Activated T-helper 1 cell treated with anti-CD3 and anti-CD28 coated beads, Interleukin-12 subunit alpha, Interleukin-12 subunit beta, Interleukin-2, Interleukin-4 antibody, amounts not matched to agents 30 ng/mL and 10 ng/mL and 1 ng/mL, durations not matched to agents 14 hours and 24 hours and 36 hours (primary cell): ENCODE results near the gene SLCO3A1. TPM values are rescaled to one million over a fixed set of nuclear protein-coding genes. Genes with fewer than 3 reads are reported as not detected.

Experiments
- DNase-seq: peaks from one replicate; pipeline ENCODE4 v3.0.0; 2021; ENCODE audit warnings: low spot score
- H3K27ac Mint-ChIP-seq: one replicate; pipeline ENCODE4 v1.8.0; 2021; ENCODE audit warnings: mild to moderate bottlenecking, mixed read lengths
- H3K27me3 Mint-ChIP-seq: one replicate; pipeline ENCODE4 v1.8.0; 2022; ENCODE audit warnings: mild to moderate bottlenecking, moderate library complexity, mixed read lengths; ENCODE audit not compliant: insufficient read depth
- H3K36me3 Mint-ChIP-seq: one replicate; pipeline ENCODE4 v1.8.0; 2021; ENCODE audit warnings: low read depth, mixed read lengths
- H3K4me1 Mint-ChIP-seq: one replicate; pipeline ENCODE4 v1.8.0; 2021; ENCODE audit warnings: low read depth, mixed read lengths
- H3K4me3 Mint-ChIP-seq: one replicate; pipeline ENCODE4 v1.8.0; 2021; ENCODE audit warnings: mild to moderate bottlenecking, moderate library complexity, mixed read lengths
- H3K9me3 Mint-ChIP-seq: one replicate; pipeline ENCODE4 v1.8.0; 2021; ENCODE audit warnings: mixed read lengths
- intact Hi-C: fragments of 100-400 bp; cut with micrococcal nuclease; formaldehyde crosslinking; loops from one replicate; pipeline ENCODE4 v1.15.1; 2024
- total RNA-seq: library from RNA; stranded (reverse); gene quantifications from 2 replicates; pipeline ENCODE4 v1.2.3, GENCODE V29; 2022

The SLCO3A1 gene
- total RNA-seq, 1 donor from 2014 or later: 20.0 TPM

- Mint-ChIP-seq H3K9me3 (no peaks in the 10 kb centered on the region), H3K36me3 (peaks cover 14% of the 10 kb centered on the region), H3K27me3 (no peaks in the 10 kb centered on the region), H3K27ac (no peak overlapping the region), H3K4me3 (no peak overlapping the region), H3K4me1 (peaks cover 50% of the 10 kb centered on the region)
- no peak for DNase-seq
- intact Hi-C loops: no loop called here
These were observed 247.2 kb downstream of the SLCO3A1 start for GRCh38 chr15:92100751-92101150.

- intact Hi-C loops: no loop called here
- no peaks in the 10 kb centered on the region for H3K27me3 Mint-ChIP-seq
- H3K27ac Mint-ChIP-seq: peak overlapping the region; percentile 73
- peaks cover 5% of the 10 kb centered on the region for H3K36me3 Mint-ChIP-seq
- peaks cover 39% of the 10 kb centered on the region for H3K4me1 Mint-ChIP-seq
- no peaks in the 10 kb centered on the region for H3K9me3 Mint-ChIP-seq
- DNase-seq: no peak
- H3K4me3 Mint-ChIP-seq: peak overlapping the region; percentile 50
These were observed 248.3 kb downstream of the SLCO3A1 start for GRCh38 chr15:92101708-92102394.

- Mint-ChIP-seq H3K4me1 (peaks cover 36% of the 10 kb centered on the region), H3K27ac (no peak overlapping the region), H3K9me3 (no peaks in the 10 kb centered on the region), H3K27me3 (no peaks in the 10 kb centered on the region), H3K36me3 (peaks cover 3% of the 10 kb centered on the region), H3K4me3 (no peak overlapping the region)
- intact Hi-C loops: no loop called here
- no peak for DNase-seq
These were observed 248.9 kb downstream of the SLCO3A1 start for GRCh38 chr15:92102395-92102755.

GRCh38 chr15:92104072-92104471 lies 250.6 kb downstream of the SLCO3A1 start:
- Mint-ChIP-seq H3K27ac (no peak overlapping the region), H3K4me1 (peaks cover 30% of the 10 kb centered on the region), H3K9me3 (no peaks in the 10 kb centered on the region), H3K27me3 (no peaks in the 10 kb centered on the region), H3K36me3 (no peaks in the 10 kb centered on the region), H3K4me3 (no peak overlapping the region)
- no peak for DNase-seq
- intact Hi-C loops: no loop called here

DNA sequence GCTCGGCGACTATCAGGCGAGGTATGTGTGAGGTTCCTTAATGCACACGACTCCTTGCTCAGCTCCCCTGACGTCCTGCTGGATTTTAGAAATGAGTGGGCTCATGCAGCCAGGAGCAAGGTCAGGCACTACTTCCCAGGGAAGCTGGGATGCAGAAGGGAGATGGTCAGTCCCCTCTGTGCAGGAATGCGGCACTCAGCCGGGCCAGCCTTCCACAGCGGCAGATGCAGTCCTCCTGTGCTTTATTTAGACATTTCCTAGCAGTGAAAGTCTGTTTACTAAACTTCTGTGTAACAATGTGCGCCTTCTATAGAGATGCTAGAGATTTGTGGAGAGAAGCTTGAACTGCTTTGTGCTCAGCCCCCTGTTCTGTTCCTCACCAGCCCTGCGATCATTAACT lies 252.1 kb downstream of the SLCO3A1 start:
- H3K4me1 Mint-ChIP-seq: peaks cover 18% of the 10 kb centered on the region
- DNase-seq: no peak
- H3K36me3 Mint-ChIP-seq: no peaks in the 10 kb centered on the region
- intact Hi-C loops: no loop called here
- H3K4me3 Mint-ChIP-seq: no peak overlapping the region
- H3K27ac Mint-ChIP-seq: no peak overlapping the region
- peaks cover 2% of the 10 kb centered on the region for H3K27me3 Mint-ChIP-seq
- no peaks in the 10 kb centered on the region for H3K9me3 Mint-ChIP-seq

DNA sequence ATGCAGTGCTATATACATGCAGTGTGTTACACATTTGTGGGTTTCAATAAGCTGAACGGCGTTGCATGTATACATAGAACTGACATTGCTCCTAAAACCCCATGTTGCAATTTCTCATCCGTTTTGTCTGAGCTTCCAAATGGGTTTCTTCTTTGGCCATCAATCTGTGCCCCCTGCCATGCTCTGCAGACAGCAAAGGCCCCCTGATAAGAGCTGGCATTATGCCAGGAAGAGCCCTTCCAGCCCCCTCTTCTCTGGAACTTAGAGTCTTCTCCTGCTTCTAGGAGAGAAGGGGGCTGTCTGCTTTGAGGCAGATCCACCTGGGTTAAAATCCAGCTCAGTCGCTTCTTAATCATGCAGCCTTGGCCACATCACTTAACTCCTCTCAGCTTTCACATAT lies 254.0 kb downstream of the SLCO3A1 start:
- H3K27ac Mint-ChIP-seq: no peak overlapping the region
- H3K4me3 Mint-ChIP-seq: no peak overlapping the region
- peaks cover 2% of the 10 kb centered on the region for H3K27me3 Mint-ChIP-seq
- H3K4me1 Mint-ChIP-seq: peaks cover 1% of the 10 kb centered on the region
- intact Hi-C loops: no loop called here
- no peaks in the 10 kb centered on the region for H3K36me3 Mint-ChIP-seq
- DNase-seq: no peak
- H3K9me3 Mint-ChIP-seq: no peaks in the 10 kb centered on the region

DNA sequence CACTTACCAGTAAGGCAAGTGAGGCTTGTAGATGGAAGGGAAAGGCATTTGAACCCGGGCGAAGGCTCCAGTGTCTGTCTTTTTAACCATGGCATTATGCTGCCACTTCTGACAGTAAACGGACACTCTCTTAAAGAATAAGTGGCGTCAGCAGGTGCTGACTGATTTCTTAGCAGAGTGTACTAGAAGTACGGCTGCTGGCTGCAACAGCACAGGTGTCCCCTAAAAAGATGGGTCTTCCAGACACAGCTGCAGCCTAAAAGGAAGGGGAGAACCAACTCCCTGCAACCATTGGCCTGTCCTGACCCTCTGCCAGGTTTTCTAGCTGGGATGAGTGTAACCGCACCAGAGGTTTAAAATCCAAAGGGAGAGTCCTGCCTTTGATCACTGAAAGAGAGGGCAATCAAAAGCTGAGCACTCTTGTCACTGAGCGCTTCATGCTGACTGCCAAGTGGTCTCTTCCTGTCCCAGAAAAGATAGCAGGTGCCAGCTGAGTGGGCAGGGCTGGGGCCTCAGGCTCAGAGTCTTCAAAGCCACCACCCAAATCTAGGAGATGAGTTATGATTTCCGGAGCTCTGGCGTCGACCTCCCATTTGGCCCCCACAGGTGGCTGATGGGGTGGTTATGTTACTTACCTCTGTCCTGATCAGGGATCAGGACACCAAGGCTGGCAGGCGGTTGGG lies 255.8 kb downstream of the SLCO3A1 start:
- Mint-ChIP-seq H3K4me1 (no peaks in the 10 kb centered on the region), H3K27ac (no peak overlapping the region), H3K36me3 (no peaks in the 10 kb centered on the region), H3K9me3 (no peaks in the 10 kb centered on the region), H3K4me3 (no peak overlapping the region), H3K27me3 (peaks cover 2% of the 10 kb centered on the region)
- intact Hi-C loops: no loop called here
- no peak for DNase-seq

DNA sequence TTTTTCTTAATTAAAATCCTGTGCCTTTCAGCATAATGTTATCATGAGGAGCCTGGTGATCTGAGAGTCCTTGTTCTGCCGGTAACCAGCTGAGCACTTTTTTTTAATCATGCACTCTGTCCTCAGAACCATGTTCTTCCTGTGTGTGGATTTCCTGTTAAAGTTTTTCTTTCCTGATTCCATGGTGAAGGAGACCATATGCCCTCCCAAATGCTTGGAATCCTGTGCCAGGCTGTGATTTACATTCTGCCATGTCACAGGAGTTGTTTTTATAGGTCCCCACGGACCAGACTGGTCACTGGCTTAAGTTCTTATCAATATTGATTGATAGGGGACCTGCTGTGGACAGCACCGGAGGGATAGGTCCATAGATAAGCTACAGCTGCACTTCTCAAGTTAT lies 257.8 kb downstream of the SLCO3A1 start:
- no peaks in the 10 kb centered on the region for H3K9me3 Mint-ChIP-seq
- H3K27ac Mint-ChIP-seq: no peak overlapping the region
- no peak for DNase-seq
- H3K36me3 Mint-ChIP-seq: no peaks in the 10 kb centered on the region
- no peak overlapping the region for H3K4me3 Mint-ChIP-seq
- peaks cover 2% of the 10 kb centered on the region for H3K27me3 Mint-ChIP-seq
- H3K4me1 Mint-ChIP-seq: no peaks in the 10 kb centered on the region
- intact Hi-C loops: no loop called here

- Mint-ChIP-seq H3K4me3 (no peak overlapping the region), H3K27me3 (peaks cover 2% of the 10 kb centered on the region), H3K4me1 (no peaks in the 10 kb centered on the region), H3K9me3 (no peaks in the 10 kb centered on the region), H3K36me3 (no peaks in the 10 kb centered on the region), H3K27ac (no peak overlapping the region)
- intact Hi-C loops: no loop called here
- no peak for DNase-seq
These were observed 258.2 kb downstream of the SLCO3A1 start for GRCh38 chr15:92111751-92112150.

DNA sequence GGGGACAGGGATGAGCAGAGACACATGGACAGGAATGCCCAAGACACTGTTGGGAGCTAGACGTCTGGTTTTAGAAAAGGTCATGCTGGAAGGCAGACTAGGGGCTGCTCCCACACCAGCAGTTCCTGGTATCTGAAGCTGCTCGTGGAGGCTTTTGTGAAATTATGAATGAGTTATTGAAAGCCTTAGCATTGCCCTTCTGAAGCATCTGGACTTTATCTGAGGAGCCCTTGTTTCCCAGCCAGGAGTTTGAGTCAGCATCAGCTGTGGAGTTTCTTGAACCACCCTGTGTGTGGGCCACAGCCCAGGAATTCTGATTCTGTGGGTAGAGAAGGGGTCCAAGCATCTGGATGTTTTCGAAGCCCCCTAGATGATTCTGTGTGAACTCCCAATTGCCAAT lies 258.7 kb downstream of the SLCO3A1 start:
- Mint-ChIP-seq H3K36me3 (no peaks in the 10 kb centered on the region), H3K27ac (no peak overlapping the region), H3K4me3 (no peak overlapping the region), H3K27me3 (peaks cover 2% of the 10 kb centered on the region), H3K9me3 (no peaks in the 10 kb centered on the region), H3K4me1 (no peaks in the 10 kb centered on the region)
- intact Hi-C loops: no loop called here
- DNase-seq: no peak

DNA sequence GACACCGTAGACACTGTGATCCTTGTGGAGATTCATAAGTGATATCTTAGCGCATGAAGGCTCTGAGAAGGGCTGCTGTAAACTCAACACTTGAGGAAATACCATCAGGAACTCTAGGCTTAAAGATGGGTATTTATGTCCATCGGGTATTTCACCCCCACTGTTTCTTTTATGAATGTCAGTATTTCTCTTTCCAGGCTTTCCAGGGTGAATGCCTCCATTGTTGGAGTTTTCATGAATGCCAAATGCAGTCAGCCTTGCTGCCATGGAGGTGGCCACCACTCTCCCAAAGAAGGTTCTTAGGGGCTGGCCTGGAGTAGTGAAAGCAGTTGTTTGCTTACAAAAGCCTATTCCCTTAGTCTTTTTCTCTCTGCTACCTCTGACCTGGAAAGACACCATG lies 259.2 kb downstream of the SLCO3A1 start:
- no peak overlapping the region for H3K4me3 Mint-ChIP-seq
- H3K27me3 Mint-ChIP-seq: peaks cover 2% of the 10 kb centered on the region
- intact Hi-C loops: no loop called here
- no peak for DNase-seq
- H3K9me3 Mint-ChIP-seq: no peaks in the 10 kb centered on the region
- no peaks in the 10 kb centered on the region for H3K4me1 Mint-ChIP-seq
- peaks cover 1% of the 10 kb centered on the region for H3K36me3 Mint-ChIP-seq
- no peak overlapping the region for H3K27ac Mint-ChIP-seq

GRCh38 chr15:92113832-92114231 lies 260.3 kb downstream of the SLCO3A1 start:
- no peaks in the 10 kb centered on the region for H3K4me1 Mint-ChIP-seq
- peaks cover 1% of the 10 kb centered on the region for H3K36me3 Mint-ChIP-seq
- H3K27me3 Mint-ChIP-seq: peaks cover 2% of the 10 kb centered on the region
- DNase-seq: no peak
- intact Hi-C loops: no loop called here
- H3K9me3 Mint-ChIP-seq: no peaks in the 10 kb centered on the region
- no peak overlapping the region for H3K4me3 Mint-ChIP-seq
- no peak overlapping the region for H3K27ac Mint-ChIP-seq

GRCh38 chr15:92115834-92116233 lies 262.3 kb downstream of the SLCO3A1 start:
- Mint-ChIP-seq H3K9me3 (no peaks in the 10 kb centered on the region), H3K36me3 (peaks cover 7% of the 10 kb centered on the region), H3K27ac (no peak overlapping the region), H3K4me1 (no peaks in the 10 kb centered on the region), H3K27me3 (no peaks in the 10 kb centered on the region), H3K4me3 (no peak overlapping the region)
- no peak for DNase-seq
- intact Hi-C loops: no loop called here
